Measurements from ENCODE around the gene EPAS1. TPM values are rescaled to one million over a fixed set of nuclear protein-coding genes. Genes with fewer than 3 reads are reported as not detected.

Gene EPAS1
- total and polyA plus RNA-seq, 8 donors: 35.6 to 165 (median 76.0) TPM

DNA sequence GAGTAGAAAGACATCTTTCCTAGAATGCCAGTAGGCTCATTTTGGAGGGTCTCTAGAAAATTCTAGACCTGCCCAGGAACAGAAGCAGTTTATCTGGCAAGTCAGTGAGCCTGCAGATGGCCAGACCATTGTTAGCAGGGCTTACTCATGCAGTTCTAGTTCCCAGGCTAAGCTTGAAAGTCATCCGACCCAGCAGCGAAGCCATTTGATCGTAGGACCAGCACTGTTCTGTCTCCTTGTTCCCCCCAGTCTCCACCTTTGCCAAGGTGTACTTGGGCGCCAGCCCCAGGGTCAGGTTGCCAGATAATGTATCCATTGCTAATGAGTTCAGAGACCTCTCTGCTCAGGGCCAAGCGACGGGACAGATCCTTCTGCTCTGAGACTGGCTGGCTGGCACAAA lies 70.1 kb downstream of the EPAS1 start:
- 78 to 80% methylated on average over 6 of the region's 6 CpGs for WGBS, 2 donors
- TF ChIP-seq, protein P1, sequence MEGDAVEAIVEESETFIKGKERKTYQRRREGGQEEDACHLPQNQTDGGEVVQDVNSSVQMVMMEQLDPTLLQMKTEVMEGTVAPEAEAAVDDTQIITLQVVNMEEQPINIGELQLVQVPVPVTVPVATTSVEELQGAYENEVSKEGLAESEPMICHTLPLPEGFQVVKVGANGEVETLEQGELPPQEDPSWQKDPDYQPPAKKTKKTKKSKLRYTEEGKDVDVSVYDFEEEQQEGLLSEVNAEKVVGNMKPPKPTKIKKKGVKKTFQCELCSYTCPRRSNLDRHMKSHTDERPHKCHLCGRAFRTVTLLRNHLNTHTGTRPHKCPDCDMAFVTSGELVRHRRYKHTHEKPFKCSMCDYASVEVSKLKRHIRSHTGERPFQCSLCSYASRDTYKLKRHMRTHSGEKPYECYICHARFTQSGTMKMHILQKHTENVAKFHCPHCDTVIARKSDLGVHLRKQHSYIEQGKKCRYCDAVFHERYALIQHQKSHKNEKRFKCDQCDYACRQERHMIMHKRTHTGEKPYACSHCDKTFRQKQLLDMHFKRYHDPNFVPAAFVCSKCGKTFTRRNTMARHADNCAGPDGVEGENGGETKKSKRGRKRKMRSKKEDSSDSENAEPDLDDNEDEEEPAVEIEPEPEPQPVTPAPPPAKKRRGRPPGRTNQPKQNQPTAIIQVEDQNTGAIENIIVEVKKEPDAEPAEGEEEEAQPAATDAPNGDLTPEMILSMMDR (IDR thresholded peaks at IDR 0.05): no peak
- intact Hi-C loops (cut with DNase I): loop anchor here in 2 of 3 donors (10.0 kb wide), 3 partner anchors 62 to 302 kb away; partner anchors contain the start of gene EPAS1 (in 1 of the 2)
- DNase-seq (no peak), ATAC-seq (peak in 1 of 4 donors; percentile 8), FAIRE-seq (no peak)
- Histone ChIP-seq H3K9me3 (no peaks in the 10 kb centered on the region), H3K27me3 (no peaks in the 10 kb centered on the region), H3K4me1 (peaks cover 0 to 4% (median 0%) of the 10 kb centered on the region in 3 donors), H3K36me3 (peaks cover 7 to 44% (median 19%) of the 10 kb centered on the region in 3 donors), H3K27ac (no peak overlapping the region), H3K4me3 (no peak overlapping the region)

DNA sequence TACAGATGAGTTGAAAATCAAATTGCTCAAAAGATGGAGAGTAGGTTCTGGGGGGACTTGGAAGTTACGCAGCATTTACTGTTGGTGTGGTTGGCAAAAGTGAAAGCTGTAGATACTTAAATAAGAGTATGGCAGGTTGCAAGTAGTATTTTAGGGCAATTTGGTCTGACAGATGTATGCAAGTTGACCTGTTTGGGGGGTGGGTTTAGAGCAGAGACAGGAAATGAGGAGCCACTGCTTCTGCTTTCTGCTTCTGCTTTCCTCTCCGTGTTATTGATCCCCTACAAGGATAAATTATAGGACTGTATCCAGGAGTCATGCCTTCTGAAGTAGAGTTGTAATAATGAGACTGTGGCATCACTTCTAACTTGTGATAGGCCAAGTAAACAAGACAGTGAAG lies 71.2 kb downstream of the EPAS1 start:
- H3K4me3 ChIP-seq: no peak overlapping the region
- WGBS, 2 donors: 66 to 70% methylated on average over 2 of the region's 2 CpGs
- TF ChIP-seq, protein P1 (IDR thresholded peaks at IDR 0.05): no peak
- peaks cover 0 to 4% (median 0%) of the 10 kb centered on the region in 3 donors for H3K4me1 ChIP-seq
- no peaks in the 10 kb centered on the region for H3K27me3 ChIP-seq
- DNase-seq (no peak), FAIRE-seq (no peak), ATAC-seq (no peak)
- H3K9me3 ChIP-seq: no peaks in the 10 kb centered on the region
- no peak overlapping the region for H3K27ac ChIP-seq
- peaks cover 7 to 52% (median 23%) of the 10 kb centered on the region in 3 donors for H3K36me3 ChIP-seq
- intact Hi-C loops (cut with DNase I): loop anchor here in 2 of 3 donors (10.0 kb wide), 3 partner anchors 64 to 304 kb away; partner anchors contain the start of gene EPAS1 (in 1 of the 2)

DNA sequence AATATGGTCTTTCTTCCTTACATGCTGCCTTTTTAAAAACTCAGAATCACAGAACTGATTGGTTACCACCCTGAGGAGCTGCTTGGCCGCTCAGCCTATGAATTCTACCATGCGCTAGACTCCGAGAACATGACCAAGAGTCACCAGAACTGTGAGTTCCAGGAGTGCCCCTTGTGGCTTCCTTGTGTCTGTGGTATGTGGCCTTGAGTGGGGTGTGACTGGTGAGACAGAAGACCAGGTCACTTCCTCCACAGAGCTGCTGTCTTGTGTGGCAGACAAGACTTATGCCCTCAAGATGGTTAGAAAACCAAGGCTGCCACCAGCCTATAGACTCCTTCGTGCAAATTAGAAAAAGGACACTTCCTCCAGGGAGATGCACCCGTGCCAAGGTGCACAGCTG lies 72.6 kb downstream of the EPAS1 start:
- DNase-seq (no peak), FAIRE-seq (no peak), ATAC-seq (no peak)
- TF ChIP-seq, protein P1 (IDR thresholded peaks at IDR 0.05): no peak
- H3K27me3 ChIP-seq: no peaks in the 10 kb centered on the region
- H3K4me3 ChIP-seq: no peak overlapping the region
- WGBS, 2 donors: 92 to 93% methylated on average over 5 of the region's 5 CpGs
- H3K9me3 ChIP-seq: no peaks in the 10 kb centered on the region
- H3K27ac ChIP-seq: no peak overlapping the region
- H3K36me3 ChIP-seq: peaks cover 7 to 54% (median 25%) of the 10 kb centered on the region in 3 donors
- intact Hi-C loops (cut with DNase I): loop anchor here in 2 of 3 donors (10.0 kb wide), 4 partner anchors 65 to 365 kb away; partner anchors contain the start of gene EPAS1 (in 1 of the 2)
- H3K4me1 ChIP-seq: no peaks in the 10 kb centered on the region

DNA sequence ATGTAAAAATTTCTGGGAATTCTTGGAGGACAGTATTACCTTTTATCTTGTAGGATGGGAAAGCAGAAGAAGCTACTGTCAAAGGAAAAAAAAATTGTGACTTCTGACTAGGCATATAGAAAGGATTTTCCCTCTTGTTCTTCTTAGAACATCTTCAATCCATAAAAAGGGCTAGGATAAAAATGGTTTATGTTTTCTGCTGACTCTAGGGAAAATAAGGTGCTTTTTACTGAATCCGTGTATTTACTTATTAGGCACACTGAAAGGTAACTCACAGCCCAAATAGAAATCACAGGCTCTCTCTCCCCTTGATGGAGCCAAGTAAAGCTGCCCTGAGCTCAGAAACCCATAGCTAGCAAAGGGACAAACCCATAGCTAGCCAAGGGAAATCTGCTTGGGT lies 74.6 kb downstream of the EPAS1 start:
- H3K4me3 ChIP-seq: no peak overlapping the region

More for the DNA sequence above, 74.6 kb downstream of the EPAS1 start:
- WGBS, 2 donors: 86 to 93% methylated on average over 1 of the region's 1 CpG
- no peaks in the 10 kb centered on the region for H3K27me3 ChIP-seq
- FAIRE-seq (no peak), ATAC-seq (peak in 1 of 4 donors; percentile 36), DNase-seq (no peak)
- TF ChIP-seq, protein P1 (IDR thresholded peaks at IDR 0.05): no peak
- intact Hi-C loops (cut with DNase I): loop anchor here in 1 of 3 donors (10.0 kb wide), 1 partner anchor 367 kb away; no protein-coding TSS in a partner anchor
- H3K36me3 ChIP-seq: peaks cover 7 to 75% (median 28%) of the 10 kb centered on the region in 3 donors
- H3K9me3 ChIP-seq: no peaks in the 10 kb centered on the region
- H3K4me1 ChIP-seq: no peaks in the 10 kb centered on the region
- H3K27ac ChIP-seq: no peak overlapping the region
